Activated CD4-positive, alpha-beta T cell treated with anti-CD3 and anti-CD28 coated beads, Interleukin-10, Interleukin-2, amounts not matched to agents 100 ng/mL and 50 ng/mL, durations not matched to agents 16 hours and 8 hours (primary cell): ENCODE data around the gene FUT6.
"Not testable (repeated sequence)": the region's sequence is repeated elsewhere in the genome, so short reads cannot be mapped to it uniquely, and the experiment has no call there.

ENCODE experiments used
- DNase-seq: peaks from one replicate; pipeline ENCODE4 v3.0.0-alpha.2; 2020

The FUT6 gene

DNA sequence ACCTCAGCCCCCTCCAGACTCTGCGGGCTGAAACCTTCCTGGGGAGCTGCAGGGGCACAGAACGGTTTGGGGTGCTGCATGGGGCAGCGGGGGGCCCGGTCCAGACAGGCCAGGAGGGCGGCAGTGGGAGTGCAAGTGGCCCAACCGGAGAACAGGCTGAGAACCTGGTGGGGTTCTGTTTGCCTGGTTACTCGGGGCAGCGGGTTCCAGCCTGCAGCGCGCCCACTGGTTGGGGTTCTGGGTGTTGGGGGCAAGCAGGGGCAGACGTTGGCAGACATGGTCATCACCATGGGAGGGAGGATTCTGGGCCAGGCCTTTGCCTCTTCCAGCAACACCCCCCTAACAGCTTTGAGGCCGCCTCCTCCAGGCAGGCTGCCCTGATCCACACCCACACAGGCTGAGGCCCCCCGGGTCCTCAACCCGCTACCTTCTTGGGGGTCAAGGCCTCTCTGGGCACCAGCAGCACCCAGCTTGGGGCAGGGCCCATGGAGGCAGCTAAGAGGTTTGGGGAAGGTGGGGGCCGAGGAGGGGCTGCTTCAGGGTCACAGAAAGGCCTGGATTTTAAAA lies 54.8 kb downstream of the FUT6 start, which contains the start of gene PRR22:
Gene PRR22, minus strand, starts transcription at position 166 of the 567 bp plus-strand sequence. Its CDS starts 86 bp downstream, at position 80.
- DNase-seq = no peak

- no peak for DNase-seq
These were observed 56.3 kb downstream of the FUT6 start for GRCh38 chr19:5782945-5783919.

- DNase-seq = no peak
These were observed 57.2 kb downstream of the FUT6 start for GRCh38 chr19:5782322-5782721.

DNA sequence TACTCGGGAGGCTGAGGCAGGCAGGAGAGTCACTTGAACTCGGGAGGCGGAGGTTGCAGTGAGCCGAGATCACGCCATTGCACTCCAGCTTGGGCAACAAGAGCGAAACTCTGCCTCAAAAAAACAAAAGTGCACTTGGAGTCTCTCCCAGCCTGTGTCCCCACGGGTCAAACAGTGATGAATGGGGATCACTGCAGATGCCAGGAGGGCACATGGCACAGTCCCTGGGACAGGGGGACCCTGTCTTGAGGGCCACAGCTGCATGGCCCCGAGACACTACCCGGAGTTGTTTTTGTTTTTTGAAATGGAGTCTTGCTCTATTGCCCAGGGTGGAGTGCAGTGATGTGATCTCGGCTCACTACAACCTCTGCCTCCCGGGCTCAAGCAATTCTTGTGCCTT lies 58.6 kb downstream of the FUT6 start:
- not testable (repeated sequence) for DNase-seq
